K562 (cell line): Measurements from ENCODE around the gene EPHB1. TPM values are rescaled to one million over a fixed set of nuclear protein-coding genes. Genes with fewer than 3 reads are reported as not detected.

ENCODE experiments used
- ATAC-seq: fragments of 200-7000 bp; cut with Tn5 transposase; 3 replicates; pipeline ENCODE4 v1.9.1; 2020; ENCODE audit warnings: moderate library complexity
- BruUV-seq: library from RNA; stranded (reverse); fragments of 400-500 nt; replicated peaks from 2 replicates; lab custom pipeline; 2021; lab: Mats Ljungman, UMichigan
- CTCF ChIA-PET: fragments of 300-600 bp; formaldehyde crosslinking; extraction: SDS; loops from one replicate; lab custom pipeline; 2021; ENCODE audit warnings: low intra/inter-chr PET ratio; lab: Yijun Ruan, JAX
- POLR2A ChIA-PET: fragments of 300-600, 350-650 bp; sonication (Branson Sonifier 250); formaldehyde crosslinking; extraction: SDS; loops from one replicate; lab custom pipeline; 2021; ENCODE audit warnings: antibody characterized with exemption, inconsistent platforms; lab: Yijun Ruan, JAX
- DNase-seq, 4 experiments: peaks; one replicate each; pipeline versions ENCODE4 v3.0.0 to v3.0.0-alpha.2; 2011 to 2018; ENCODE audit warnings: low spot score in 3 of 4, mixed read lengths in 3 of 4; ENCODE audit errors: extremely low read depth in 1 of 4
- FAIRE-seq: peaks from 2 replicates; lab custom pipeline; 2011; peaks lifted over from hg19 to GRCh38; lab: Jason Lieb, UNC
- H2AFZ ChIP-seq: 2 replicates; pipeline ENCODE4 v1.6.0; 2011; ENCODE audit warnings: low read depth, low read length, control low read depth, inconsistent platforms
- H3K27ac ChIP-seq: fragments of 200-600 bp; 3 replicates; pipeline ENCODE4 v1.8.0; 2011; ENCODE audit warnings: low read depth, mild to moderate bottlenecking, control low read depth, inconsistent platforms, low read length, moderate library complexity, mixed read lengths; ENCODE audit errors: extremely low read depth
- H3K27me3 ChIP-seq, 2 experiments: fragments of 300-600 bp in 1 of 2; 2 replicates in 1 of 2; 3 replicates in 1 of 2; pipeline versions ENCODE4 v1.6.0 to v1.8.0; 2011; ENCODE audit warnings: inconsistent platforms in 2 of 2, low read length in 2 of 2, mild to moderate bottlenecking in 1 of 2, mixed read lengths in 1 of 2, moderate library complexity in 1 of 2; ENCODE audit not compliant: control insufficient read depth in 2 of 2, insufficient read depth in 2 of 2
- H3K36me3 ChIP-seq: fragments of 300-600 bp; 3 replicates; pipeline ENCODE4 v1.8.0; 2011; ENCODE audit warnings: mild to moderate bottlenecking, low read length, inconsistent platforms; ENCODE audit not compliant: control insufficient read depth, insufficient read depth
- H3K4me1 ChIP-seq, 2 experiments: fragments of 200-600 bp in 1 of 2; replicated peaks in 1 of 2; 2 replicates in 1 of 2; 3 replicates in 1 of 2; pipeline versions ENCODE4 v1.5.1 to v1.8.0; 2011; ENCODE audit warnings: inconsistent platforms in 2 of 2, low read length in 2 of 2, mild to moderate bottlenecking in 1 of 2, mixed read lengths in 1 of 2, moderate library complexity in 1 of 2; ENCODE audit not compliant: control insufficient read depth in 2 of 2, insufficient read depth in 2 of 2
- H3K4me2 ChIP-seq: 2 replicates; pipeline ENCODE4 v1.6.1; 2011; ENCODE audit warnings: low read length, control low read depth, inconsistent platforms, mixed read lengths; ENCODE audit not compliant: insufficient read depth
- H3K4me3 ChIP-seq: fragments of 200-600 bp; sonication (generic), shearing (Covaris generic); 2 replicates; pipeline ENCODE4 v1.5.1; 2016; ENCODE audit warnings: control low read depth, inconsistent platforms
- H3K79me2 ChIP-seq: fragments of 200-600 bp; 3 replicates; pipeline ENCODE4 v1.8.0; 2011; ENCODE audit warnings: low read length, inconsistent platforms; ENCODE audit not compliant: control insufficient read depth, insufficient read depth
- H3K9ac ChIP-seq, 2 experiments: 2 replicates each; pipeline versions ENCODE4 v1.6.0 to v1.6.1; 2011; ENCODE audit warnings: low read depth in 2 of 2, low read length in 2 of 2, control low read depth in 1 of 2, inconsistent platforms in 1 of 2, mild to moderate bottlenecking in 1 of 2, mixed read lengths in 1 of 2; ENCODE audit not compliant: insufficient read depth in 1 of 2
- H3K9me1 ChIP-seq: one replicate; pipeline ENCODE4 v1.6.0; 2011; ENCODE audit warnings: inconsistent platforms, mild to moderate bottlenecking, low read length, moderate library complexity; ENCODE audit not compliant: control insufficient read depth, insufficient read depth
- H3K9me3 ChIP-seq: replicated peaks from 2 replicates; pipeline ENCODE4 v1.5.1; 2011; ENCODE audit warnings: low read depth, low read length, inconsistent platforms; ENCODE audit not compliant: control insufficient read depth, insufficient read depth
- H4K20me1 ChIP-seq: replicated peaks from 2 replicates; pipeline ENCODE4 v1.6.1; 2011; ENCODE audit warnings: low read length, inconsistent platforms, mixed read lengths; ENCODE audit not compliant: control insufficient read depth, insufficient read depth
- CEBPG ChIP-seq, 3 experiments: fragments of 200-800 bp in 1 of 3; sonication (Bioruptor generic) in 1 of 3; sonication (generic) in 1 of 3; formaldehyde crosslinking in 1 of 3; IDR thresholded peaks in 2 of 3; conservative IDR thresholded peaks in 1 of 3; 2 replicates each; pipeline versions ENCODE4 v1.6.1 to v1.8.0; 2016 to 2022; ENCODE audit warnings: missing compliant biosample characterization in 2 of 3, missing genetic modification characterization in 2 of 3, mild to moderate bottlenecking in 1 of 3, missing genetic modification reagents in 1 of 3
- CHD1 ChIP-seq: fragments of 200-600 bp; sonication (generic); IDR thresholded peaks from one replicate; pipeline ENCODE4 v1.6.1; 2012; ENCODE audit warnings: mild to moderate bottlenecking, moderate library complexity, low read length, inconsistent platforms
- ETS2 ChIP-seq: IDR thresholded peaks from 2 replicates; pipeline ENCODE4 v1.6.1; 2016; ENCODE audit warnings: borderline replicate concordance, missing genetic modification characterization, mild to moderate bottlenecking, moderate library complexity, missing compliant biosample characterization; ENCODE audit not compliant: poor library complexity, severe bottlenecking
- FOS ChIP-seq: IDR thresholded peaks from 3 replicates; pipeline ENCODE4 v1.6.1; 2011; ENCODE audit not compliant: insufficient read length; ENCODE audit errors: extremely low read depth
- FOXJ2 ChIP-seq: fragments of 200-800 bp; sonication (Bioruptor generic); IDR thresholded peaks from 2 replicates; pipeline ENCODE4 v1.6.1; 2016; ENCODE audit warnings: missing genetic modification characterization, missing compliant biosample characterization
- FOXK1 ChIP-seq: sonication (generic); formaldehyde crosslinking; IDR thresholded peaks from 2 replicates; pipeline ENCODE4 v1.8.0; 2022; ENCODE audit warnings: missing genetic modification reagents, mild to moderate bottlenecking, borderline replicate concordance
- FUS ChIP-seq: fragments of 200-400 bp; formaldehyde crosslinking; optimal IDR thresholded peaks from 2 replicates; pipeline ENCODE3; 2017; ENCODE audit warnings: low read depth, low read length
- NR1H2 ChIP-seq: sonication (generic); formaldehyde crosslinking; IDR thresholded peaks from 2 replicates; pipeline ENCODE4 v1.4.0; 2020; ENCODE audit warnings: mild to moderate bottlenecking, missing genetic modification reagents
- SMARCA4 ChIP-seq: fragments of 450-650 bp; IDR thresholded peaks from 2 replicates; pipeline ENCODE4 v1.6.1; 2016
- SRSF9 ChIP-seq: fragments of 200-400 bp; formaldehyde crosslinking; IDR thresholded peaks from 2 replicates; pipeline ENCODE4 v1.6.1; 2017; ENCODE audit warnings: low read depth, low read length, borderline replicate concordance
- in situ Hi-C: fragments of 300-500 bp; cut with MboI; formaldehyde crosslinking; loops from 4 replicates; pipeline ENCODE4 v1.15.0; 2018; ENCODE audit warnings: inconsistent platforms, mixed read lengths
- intact Hi-C: fragments of 100-400 bp; cut with micrococcal nuclease; formaldehyde crosslinking; loops from 2 replicates; pipeline ENCODE4 v1.14.2; 2022
- polyA plus RNA-seq, 8 experiments: library from polyadenylated mRNA; depleted of rRNA in 4 of 8; stranded (reverse) in 5 of 8; unstranded in 3 of 8; fragments of >200 nt; fragmentation: Nextera tagmentation in 2 of 8; fragmentation: Illumina TruSeq in 1 of 8; extraction: Ambion mirVana in 2 of 8; extraction: Trizol in 1 of 8; gene quantifications; 2 replicates each; pipeline versions ENCODE4 v1.2.1 to v1.2.3, GENCODE V29; 2011 to 2014; ENCODE audit warnings: inconsistent platforms in 1 of 8, missing spikeins in 1 of 8
- total RNA-seq, 7 experiments: library from RNA; depleted of rRNA in 6 of 7; stranded (reverse); fragments of >200 nt in 6 of 7; fragmentation: Illumina TruSeq in 2 of 7; extraction: Trizol in 2 of 7; gene quantifications; 2 replicates each; pipeline versions ENCODE4 v1.2.1 to v1.2.3, GENCODE V29; 2011 to 2021; ENCODE audit warnings: low replicate concordance in 1 of 7
- TF ChIP-seq, protein P1 (sequence below): fragments of 250-450 bp; sonication (Bioruptor Pico); IDR thresholded peaks from 2 replicates; pipeline ENCODE4 v1.8.0; 2022; ENCODE audit warnings: moderate library complexity, mild to moderate bottlenecking, inconsistent platforms
- TF ChIP-seq, protein P2 (sequence below): sonication (generic); formaldehyde crosslinking; IDR thresholded peaks from 2 replicates; pipeline ENCODE4 v1.8.0; 2022; ENCODE audit warnings: missing genetic modification reagents, mild to moderate bottlenecking, borderline replicate concordance

Gene EPHB1
- total and polyA plus RNA-seq, 9 of the 15 experiments (the other 6 are each of a cell fraction or from before 2014, with no cell fraction given): 0.29 TPM; not detected in 8

DNA sequence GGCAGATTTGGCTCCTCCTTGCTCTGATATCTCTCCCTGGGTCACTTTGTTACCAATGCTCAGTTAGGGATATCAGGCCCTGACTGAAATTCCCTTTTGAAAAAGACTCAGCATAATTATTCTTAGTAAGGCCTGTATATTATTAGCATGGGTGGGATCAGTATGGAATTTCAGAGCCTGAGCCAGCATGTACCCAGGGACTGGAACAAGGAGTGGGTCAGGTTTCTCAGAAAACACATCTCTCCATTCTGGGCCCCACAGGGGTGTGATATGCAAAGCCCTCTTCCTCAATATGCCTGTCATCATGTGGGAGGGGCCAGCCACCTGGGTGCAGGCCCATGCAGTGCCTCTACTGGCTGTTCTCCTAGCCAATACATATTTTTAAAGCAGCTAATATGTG, 423.2 kb downstream of the EPHB1 start:
- Histone ChIP-seq H3K4me3 (no peak overlapping the region), H3K27ac (no peak overlapping the region), H3K79me2 (no peaks in the 10 kb centered on the region), H3K4me1 (no peaks in the 10 kb centered on the region), H2AFZ (no peak overlapping the region), H4K20me1 (no peaks in the 10 kb centered on the region), H3K27me3 (no peaks in the 10 kb centered on the region), H3K9ac (no peak overlapping the region), H3K4me2 (no peak overlapping the region), H3K36me3 (no peaks in the 10 kb centered on the region), H3K9me3 (no peaks in the 10 kb centered on the region), H3K9me1 (no peaks in the 10 kb centered on the region)
- in situ Hi-C loops (no loop called here), intact Hi-C loops (no loop called here)
- no peak for DNase-seq
- ATAC-seq: no peak
- no peak for FAIRE-seq
- CTCF ChIA-PET: no interaction called here
- BruUV-seq: no TSS peak
- POLR2A ChIA-PET: no interaction called here
- TF ChIP-seq FOS (no peak), SMARCA4 (no peak), FOXK1 (no peak), CHD1 (no peak), SRSF9 (no peak), ETS2 (no peak), NR1H2 (CRISPR knock-in tag) (no peak), FOXJ2 (tag) (no peak), FUS (no peak), CEBPG (CRISPR knock-in tag; IDR thresholded peaks at IDR 0.05) (no peak), CEBPG (tag; conservative IDR thresholded peaks at IDR 0.05 in 1 of 2, IDR thresholded peaks at IDR 0.05 in 1 of 2) (no peak)
- TF ChIP-seq, protein P1, sequence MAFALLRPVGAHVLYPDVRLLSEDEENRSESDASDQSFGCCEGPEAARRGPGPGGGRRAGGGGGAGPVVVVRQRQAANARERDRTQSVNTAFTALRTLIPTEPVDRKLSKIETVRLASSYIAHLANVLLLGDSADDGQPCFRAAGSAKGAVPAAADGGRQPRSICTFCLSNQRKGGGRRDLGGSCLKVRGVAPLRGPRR: no peak
- TF ChIP-seq, protein P2, sequence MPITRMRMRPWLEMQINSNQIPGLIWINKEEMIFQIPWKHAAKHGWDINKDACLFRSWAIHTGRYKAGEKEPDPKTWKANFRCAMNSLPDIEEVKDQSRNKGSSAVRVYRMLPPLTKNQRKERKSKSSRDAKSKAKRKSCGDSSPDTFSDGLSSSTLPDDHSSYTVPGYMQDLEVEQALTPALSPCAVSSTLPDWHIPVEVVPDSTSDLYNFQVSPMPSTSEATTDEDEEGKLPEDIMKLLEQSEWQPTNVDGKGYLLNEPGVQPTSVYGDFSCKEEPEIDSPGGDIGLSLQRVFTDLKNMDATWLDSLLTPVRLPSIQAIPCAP (CRISPR knock-in tag): no peak
